RWPE1 (cell line): ENCODE results near the gene PAX3.

Experiments
- CTCF ChIA-PET: fragments of 350-600 bp; sonication (Branson Sonifier 250); formaldehyde crosslinking; extraction: SDS; loops from one replicate; lab custom pipeline; 2021; lab: Yijun Ruan, JAX
- POLR2A ChIA-PET: fragments of 400-600 bp; formaldehyde crosslinking; extraction: SDS; loops from one replicate; lab custom pipeline; 2020; ENCODE audit warnings: antibody characterized with exemption; ENCODE audit not compliant: low non-redundant PET; lab: Yijun Ruan, JAX
- DNase-seq: peaks from one replicate; pipeline ENCODE4 v3.0.0; 2012; ENCODE audit warnings: low spot score
- H3K27ac ChIP-seq: fragments of 450-650 bp; 2 replicates; pipeline ENCODE4 v1.5.1; 2017
- TF ChIP-seq, protein P1 (sequence below): fragments of 450-650 bp; conservative IDR thresholded peaks from 2 replicates; pipeline ENCODE4 v1.5.1; 2017; ENCODE audit warnings: low read depth, mild to moderate bottlenecking

The PAX3 gene

DNA sequence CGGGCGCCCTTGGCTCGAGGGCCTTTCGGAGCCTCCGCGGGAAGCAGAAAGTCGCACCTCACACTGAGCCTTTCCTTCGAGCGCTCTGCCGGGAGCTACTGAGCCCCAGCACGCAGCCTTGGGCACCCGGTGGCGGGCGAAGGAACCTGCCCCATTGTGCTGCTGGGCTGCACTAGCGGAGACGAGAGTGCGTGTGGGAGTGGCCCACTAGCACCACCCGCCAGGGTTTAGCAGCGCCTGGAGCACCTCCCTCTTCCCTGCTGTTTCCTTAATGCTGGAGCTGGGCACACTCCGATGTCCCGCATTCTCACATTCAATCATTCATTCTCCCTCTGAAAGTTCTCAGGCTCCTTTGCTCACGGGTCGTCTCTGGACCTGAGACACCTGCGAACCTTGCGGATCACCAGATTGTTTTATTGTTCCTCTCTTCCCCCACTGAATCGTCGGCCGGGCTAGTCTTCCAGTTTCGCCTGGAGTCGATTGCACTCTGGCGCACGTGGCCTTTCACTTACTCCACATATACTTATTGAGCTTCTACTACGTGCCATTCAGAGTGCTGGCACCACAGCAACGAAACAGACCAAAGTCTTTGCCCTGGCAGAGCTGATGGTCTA, 8.5 kb upstream of the PAX3 start:
- ChIA-PET POLR2A (no interaction called here), CTCF (interaction anchor here (0.7 kb wide), 2 partner anchors 26 to 244 kb away, joined by 3 to 5 read pairs; no protein-coding TSS in a partner anchor)
- TF ChIP-seq, protein P1, sequence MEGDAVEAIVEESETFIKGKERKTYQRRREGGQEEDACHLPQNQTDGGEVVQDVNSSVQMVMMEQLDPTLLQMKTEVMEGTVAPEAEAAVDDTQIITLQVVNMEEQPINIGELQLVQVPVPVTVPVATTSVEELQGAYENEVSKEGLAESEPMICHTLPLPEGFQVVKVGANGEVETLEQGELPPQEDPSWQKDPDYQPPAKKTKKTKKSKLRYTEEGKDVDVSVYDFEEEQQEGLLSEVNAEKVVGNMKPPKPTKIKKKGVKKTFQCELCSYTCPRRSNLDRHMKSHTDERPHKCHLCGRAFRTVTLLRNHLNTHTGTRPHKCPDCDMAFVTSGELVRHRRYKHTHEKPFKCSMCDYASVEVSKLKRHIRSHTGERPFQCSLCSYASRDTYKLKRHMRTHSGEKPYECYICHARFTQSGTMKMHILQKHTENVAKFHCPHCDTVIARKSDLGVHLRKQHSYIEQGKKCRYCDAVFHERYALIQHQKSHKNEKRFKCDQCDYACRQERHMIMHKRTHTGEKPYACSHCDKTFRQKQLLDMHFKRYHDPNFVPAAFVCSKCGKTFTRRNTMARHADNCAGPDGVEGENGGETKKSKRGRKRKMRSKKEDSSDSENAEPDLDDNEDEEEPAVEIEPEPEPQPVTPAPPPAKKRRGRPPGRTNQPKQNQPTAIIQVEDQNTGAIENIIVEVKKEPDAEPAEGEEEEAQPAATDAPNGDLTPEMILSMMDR = no peak
- no peak for DNase-seq
- H3K27ac ChIP-seq = no peak overlapping the region

DNA sequence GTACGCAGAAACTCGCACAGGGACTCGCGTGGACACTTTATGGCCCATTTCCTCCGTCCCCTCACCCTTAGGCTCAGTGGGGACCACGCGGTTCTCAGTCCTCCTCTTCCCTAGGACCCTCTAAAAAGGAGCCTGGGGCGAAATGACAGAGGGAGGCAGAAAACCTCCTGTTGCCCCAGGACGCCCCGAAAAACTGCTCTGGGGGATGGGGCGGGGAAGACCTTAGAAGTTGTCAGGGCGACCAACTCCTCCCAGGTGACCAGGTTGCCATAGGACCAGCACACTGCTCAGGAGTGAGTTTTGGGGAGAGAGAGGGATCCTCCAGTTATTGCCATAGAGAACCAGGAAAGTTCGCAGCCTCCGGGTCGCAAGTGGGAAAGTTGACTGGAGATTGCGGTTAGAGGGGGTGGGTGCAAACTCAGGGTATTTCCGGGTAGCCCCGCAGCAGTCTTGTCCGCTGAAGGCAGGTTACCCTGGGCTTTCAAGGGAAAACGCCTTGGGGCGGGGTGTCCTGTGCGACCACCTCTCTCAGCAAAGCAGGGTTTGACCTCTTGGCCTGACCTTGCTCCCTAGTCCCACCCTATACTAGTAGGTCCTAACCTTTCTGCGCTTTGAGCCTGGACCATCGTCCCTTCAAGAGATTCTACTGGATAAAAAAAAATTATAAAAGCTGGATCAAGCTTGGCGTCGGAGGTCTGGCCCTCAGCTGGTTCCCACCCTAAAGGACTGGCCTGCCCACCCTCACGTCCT, 7.8 kb upstream of the PAX3 start:
- ChIA-PET POLR2A (no interaction called here), CTCF (interaction anchor here (0.7 kb wide), 1 partner anchor 245 kb away, joined by 5 read pairs; no protein-coding TSS in a partner anchor)
- DNase-seq = no peak
- TF ChIP-seq, protein P1 = no peak
- H3K27ac ChIP-seq = no peak overlapping the region

DNA sequence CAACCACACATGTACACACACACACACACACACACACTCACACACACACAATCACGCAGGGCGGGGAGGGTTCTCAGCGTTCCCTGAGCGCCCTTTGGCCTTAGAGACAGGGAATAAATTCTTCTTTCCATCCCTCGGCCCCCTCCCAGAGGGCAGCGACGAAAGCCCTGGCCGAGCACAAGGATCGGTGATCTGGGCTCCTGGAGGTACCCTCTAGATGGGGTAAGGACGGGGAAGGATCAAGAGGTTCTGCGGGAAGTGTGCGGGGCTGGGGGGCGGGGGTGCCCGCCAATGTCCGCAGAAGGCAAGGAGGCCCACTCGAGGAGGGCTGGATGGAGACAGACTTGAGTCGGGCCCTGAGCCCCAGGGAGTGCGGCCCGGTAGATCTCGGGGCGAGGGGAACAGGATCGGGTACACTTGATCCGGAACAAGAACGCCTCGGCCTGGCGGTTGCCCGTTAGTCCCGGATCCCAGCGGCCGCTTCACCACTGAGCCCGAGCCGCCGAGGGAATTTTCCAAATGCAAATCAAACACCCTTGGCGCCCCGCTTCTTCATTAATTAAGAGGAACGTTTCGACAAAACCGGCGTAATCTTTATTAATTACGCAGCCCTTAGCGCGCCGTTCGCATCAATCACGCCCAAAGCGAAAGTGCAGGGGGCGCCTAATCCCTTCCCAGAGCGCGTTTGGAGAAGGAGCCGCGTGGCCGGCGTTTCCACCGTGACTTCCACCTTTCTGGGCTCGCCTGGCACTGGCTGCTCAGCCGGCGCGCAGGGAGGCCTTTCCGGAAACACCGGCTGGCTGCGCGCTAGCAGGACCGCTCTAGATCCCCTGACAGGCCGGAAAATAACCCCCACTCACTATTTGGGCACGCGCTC, 7.0 kb upstream of the PAX3 start:
- no peak overlapping the region for H3K27ac ChIP-seq
- no peak for DNase-seq
- POLR2A ChIA-PET = no interaction called here
- TF ChIP-seq, protein P1 = no peak
- CTCF ChIA-PET = no interaction called here

DNA sequence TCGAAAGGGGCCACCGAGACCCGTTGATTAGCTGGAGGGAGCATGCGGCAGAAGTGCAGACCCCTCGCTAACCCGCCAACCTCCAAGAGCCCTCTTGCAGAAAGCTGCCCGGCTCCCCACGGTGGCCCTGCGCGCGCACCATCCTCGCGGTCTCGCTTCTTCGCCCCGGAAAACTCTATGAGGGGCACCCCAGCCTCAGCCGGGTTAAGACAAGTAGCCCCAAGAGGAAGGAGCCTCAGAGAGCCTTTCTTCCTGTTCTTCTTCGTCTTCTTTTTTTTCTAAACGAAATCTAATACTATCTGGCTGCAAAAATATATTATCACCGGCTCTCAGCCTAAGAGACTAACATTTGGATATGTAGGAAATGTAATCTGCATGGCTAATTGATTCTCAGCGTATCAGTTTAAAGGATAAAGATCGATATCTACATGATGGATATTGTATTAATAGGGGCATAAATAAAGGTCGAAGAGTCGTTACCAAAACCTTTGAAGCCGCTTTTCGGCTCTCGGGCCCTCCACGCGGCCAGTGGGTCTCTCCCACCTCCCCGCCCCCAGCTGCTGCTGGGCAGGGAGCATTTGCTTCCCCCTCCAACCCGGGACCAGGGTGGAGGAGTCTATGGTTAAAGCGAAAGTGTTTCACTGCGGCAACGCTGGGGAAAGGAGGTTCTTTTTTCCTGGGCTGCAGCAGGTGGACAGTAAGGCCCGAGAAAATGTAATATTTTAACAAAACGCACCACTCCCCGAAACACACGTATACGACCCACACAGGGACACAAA, 6.1 kb upstream of the PAX3 start:
- no peak overlapping the region for H3K27ac ChIP-seq
- POLR2A ChIA-PET = no interaction called here
- CTCF ChIA-PET = no interaction called here
- DNase-seq = no peak
- TF ChIP-seq, protein P1 = no peak

DNA sequence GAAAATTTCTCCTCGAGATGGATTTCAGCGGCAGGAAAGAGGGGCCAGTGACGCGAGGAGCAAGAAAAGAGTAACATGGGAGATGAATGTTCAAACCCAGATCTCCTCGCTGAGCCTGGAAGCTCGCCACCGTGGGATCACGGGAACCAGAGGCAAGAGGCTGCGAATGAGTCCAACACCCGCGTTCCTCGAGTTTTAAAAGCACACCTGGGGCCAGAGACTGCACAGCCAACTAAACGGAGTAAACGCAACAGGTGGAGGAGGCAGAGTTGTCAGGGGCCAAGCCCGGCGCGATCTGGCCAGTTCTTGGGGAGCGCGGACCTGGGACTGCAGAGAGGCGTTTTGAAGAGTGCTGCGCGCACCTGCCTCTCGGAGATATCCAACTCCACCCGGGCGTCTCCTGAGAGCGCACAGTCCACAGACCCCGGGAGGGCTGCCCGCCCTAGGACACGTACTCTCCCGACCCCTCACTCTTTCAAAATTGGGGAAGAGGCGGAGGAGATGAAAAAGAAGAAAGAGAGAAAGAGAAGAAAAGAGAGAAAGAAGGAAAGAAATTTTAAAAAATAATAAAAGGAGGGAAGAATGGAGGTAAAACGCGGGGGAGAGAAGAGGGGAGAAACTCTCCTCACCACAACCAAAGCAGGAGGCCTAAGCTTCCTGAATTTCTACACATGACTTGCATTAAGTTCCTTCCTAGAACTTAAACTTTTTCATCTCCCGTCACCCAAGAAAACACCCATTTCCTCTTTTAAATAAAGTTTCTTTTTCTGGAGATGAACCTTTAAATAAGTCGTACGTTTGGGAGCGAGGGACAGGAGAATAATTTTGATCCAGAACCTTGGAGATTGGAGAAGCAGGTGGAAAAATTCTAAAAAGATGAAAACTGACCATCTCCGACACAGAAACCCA, 5.3 kb upstream of the PAX3 start:
- TF ChIP-seq, protein P1 = no peak
- DNase-seq = no peak
- CTCF ChIA-PET = interaction anchor here (0.6 kb wide), 1 partner anchor 265 kb away, joined by 3 read pairs; no protein-coding TSS in a partner anchor
- H3K27ac ChIP-seq = no peak overlapping the region
- POLR2A ChIA-PET = no interaction called here
